ENCODE results near the gene ST7L. TPM values are rescaled to one million over a fixed set of nuclear protein-coding genes. Genes with fewer than 3 reads are reported as not detected.
"Not testable (repeated sequence)": the region's sequence is repeated elsewhere in the genome, so short reads cannot be mapped to it uniquely, and the experiment has no call there.

Gene ST7L
- total and polyA plus RNA-seq, 4 donors = 8.4 to 36.1 (median 17.2) TPM

- Histone ChIP-seq H3K9ac (ENCODE audit: insufficient read depth in 1 of 2, low read length in 2 of 2) (no peak overlapping the region), H3K4me3 (no peak overlapping the region), H3K4me1 (ENCODE audit: control insufficient read depth in 5 of 5, insufficient read depth in 5 of 5, low read length in 5 of 5) (no peaks in the 10 kb centered on the region), H3K27me3 (ENCODE audit: control insufficient read depth in 3 of 3, insufficient read depth in 3 of 3, low read length in 2 of 3) (no peaks in the 10 kb centered on the region), H3K9me3 (ENCODE audit: control insufficient read depth in 4 of 4, insufficient read depth in 3 of 4, low read length in 3 of 4) (no peaks in the 10 kb centered on the region), H3K36me3 (ENCODE audit: control insufficient read depth in 4 of 4, insufficient read depth in 4 of 4, low read length in 4 of 4) (peaks cover 9 to 22% (median 14%) of the 10 kb centered on the region in 4 donors), H3K27ac (ENCODE audit: low read depth in 1 of 2, low read length in 1 of 2) (no peak overlapping the region)
- 96 to 97% methylated on average over 1 of the region's 1 CpG for WGBS, 2 donors
- no peak for DNase-seq
- TF ChIP-seq CTCF (IDR thresholded peaks at IDR 0.05; ENCODE audit: control extremely low read depth, extremely low read depth) = no peak
- ATAC-seq (ENCODE audit: insufficient read depth, low FRiP score) = no peak
Observed at GRCh38 chr1:112651205-112651604, 32.3 kb upstream of the ST7L start.

GRCh38 chr1:112646225-112646624 is 27.3 kb upstream of the ST7L start:
- no peak overlapping the region for H3K9ac ChIP-seq (ENCODE audit: insufficient read depth in 1 of 2, low read length in 2 of 2)
- H3K27ac ChIP-seq (ENCODE audit: low read depth in 1 of 2, low read length in 1 of 2) = no peak overlapping the region
- 97 to 98% methylated on average over 4 of the region's 4 CpGs for WGBS, 2 donors
- DNase-seq (no peak), ATAC-seq (ENCODE audit: insufficient read depth, low FRiP score) (no peak)
- H3K36me3 ChIP-seq (ENCODE audit: control insufficient read depth in 4 of 4, insufficient read depth in 4 of 4, low read length in 4 of 4) = peaks cover 7 to 17% (median 10%) of the 10 kb centered on the region in 4 donors
- H3K4me3 ChIP-seq = no peak overlapping the region
- peaks cover 0 to 2% (median 0%) of the 10 kb centered on the region in 5 donors for H3K4me1 ChIP-seq (ENCODE audit: control insufficient read depth in 5 of 5, insufficient read depth in 5 of 5, low read length in 5 of 5)
- no peak for TF ChIP-seq CTCF (IDR thresholded peaks at IDR 0.05; ENCODE audit: control extremely low read depth, extremely low read depth)
- no peaks in the 10 kb centered on the region for H3K9me3 ChIP-seq (ENCODE audit: control insufficient read depth in 4 of 4, insufficient read depth in 3 of 4, low read length in 3 of 4)
- no peaks in the 10 kb centered on the region for H3K27me3 ChIP-seq (ENCODE audit: control insufficient read depth in 3 of 3, insufficient read depth in 3 of 3, low read length in 2 of 3)

- Histone ChIP-seq H3K27me3 (ENCODE audit: control insufficient read depth in 3 of 3, insufficient read depth in 3 of 3, low read length in 2 of 3) (no peaks in the 10 kb centered on the region), H3K4me1 (ENCODE audit: control insufficient read depth in 5 of 5, insufficient read depth in 5 of 5, low read length in 5 of 5) (peaks cover 0 to 2% (median 0%) of the 10 kb centered on the region in 5 donors), H3K36me3 (ENCODE audit: control insufficient read depth in 4 of 4, insufficient read depth in 4 of 4, low read length in 4 of 4) (peaks cover 0 to 3% (median 2%) of the 10 kb centered on the region in 4 donors), H3K9ac (ENCODE audit: insufficient read depth in 1 of 2, low read length in 2 of 2) (no peak overlapping the region), H3K9me3 (ENCODE audit: control insufficient read depth in 4 of 4, insufficient read depth in 3 of 4, low read length in 3 of 4) (no peaks in the 10 kb centered on the region), H3K4me3 (no peak overlapping the region), H3K27ac (ENCODE audit: low read depth in 1 of 2, low read length in 1 of 2) (no peak overlapping the region)
- TF ChIP-seq CTCF (IDR thresholded peaks at IDR 0.05; ENCODE audit: control extremely low read depth, extremely low read depth) = no peak
- DNase-seq (no peak), ATAC-seq (ENCODE audit: insufficient read depth, low FRiP score) (no peak)
- 85 to 95% methylated on average over 2 of the region's 2 CpGs for WGBS, 2 donors
Observed at GRCh38 chr1:112643080-112643479, 24.1 kb upstream of the ST7L start.

- not testable (repeated sequence) for H3K9me3 ChIP-seq (ENCODE audit: control insufficient read depth in 4 of 4, insufficient read depth in 3 of 4, low read length in 3 of 4); H3K36me3 ChIP-seq (ENCODE audit: control insufficient read depth in 4 of 4, insufficient read depth in 4 of 4, low read length in 4 of 4); DNase-seq; H3K9ac ChIP-seq (ENCODE audit: insufficient read depth in 1 of 2, low read length in 2 of 2); H3K27ac ChIP-seq (ENCODE audit: low read depth in 1 of 2, low read length in 1 of 2); H3K4me1 ChIP-seq (ENCODE audit: control insufficient read depth in 5 of 5, insufficient read depth in 5 of 5, low read length in 5 of 5); H3K4me3 ChIP-seq; H3K27me3 ChIP-seq (ENCODE audit: control insufficient read depth in 3 of 3, insufficient read depth in 3 of 3, low read length in 2 of 3); ATAC-seq (ENCODE audit: insufficient read depth, low FRiP score)
- 89 to 92% methylated on average over 23 of the region's 23 CpGs for whole genome bisulfite sequencing, 2 donors
Observed at GRCh38 chr1:112640437-112640836, 21.5 kb upstream of the ST7L start.

All from lung (tissue), 12 donors.